HCEC 1CT (cell line): ENCODE data around the gene NPY1R.

ENCODE experiments used
- DNase-seq: peaks from one replicate; pipeline ENCODE4 v3.0.0-alpha.2; 2017

Gene NPY1R

GRCh38 chr4:163274861-163275260 is 57.5 kb downstream of the NPY1R start:
- no peak for DNase-seq
